ENCODE data around the gene DRC7. TPM values are rescaled to one million over a fixed set of nuclear protein-coding genes. Genes with fewer than 3 reads are reported as not detected.

Gene DRC7
- total and polyA plus RNA-seq, 10 of the 15 experiments (the other 5 are each of a cell fraction or from before 2014, with no cell fraction given) = 0.06 to 0.49 (median 0.14) TPM; not detected in 4

- TF ChIP-seq MTA2 (IDR thresholded peaks at IDR 0.05; ENCODE audit: low read depth) = no peak
These were observed 63.3 kb downstream of the DRC7 start (continued) for GRCh38 chr16:57757883-57758282.

DNA sequence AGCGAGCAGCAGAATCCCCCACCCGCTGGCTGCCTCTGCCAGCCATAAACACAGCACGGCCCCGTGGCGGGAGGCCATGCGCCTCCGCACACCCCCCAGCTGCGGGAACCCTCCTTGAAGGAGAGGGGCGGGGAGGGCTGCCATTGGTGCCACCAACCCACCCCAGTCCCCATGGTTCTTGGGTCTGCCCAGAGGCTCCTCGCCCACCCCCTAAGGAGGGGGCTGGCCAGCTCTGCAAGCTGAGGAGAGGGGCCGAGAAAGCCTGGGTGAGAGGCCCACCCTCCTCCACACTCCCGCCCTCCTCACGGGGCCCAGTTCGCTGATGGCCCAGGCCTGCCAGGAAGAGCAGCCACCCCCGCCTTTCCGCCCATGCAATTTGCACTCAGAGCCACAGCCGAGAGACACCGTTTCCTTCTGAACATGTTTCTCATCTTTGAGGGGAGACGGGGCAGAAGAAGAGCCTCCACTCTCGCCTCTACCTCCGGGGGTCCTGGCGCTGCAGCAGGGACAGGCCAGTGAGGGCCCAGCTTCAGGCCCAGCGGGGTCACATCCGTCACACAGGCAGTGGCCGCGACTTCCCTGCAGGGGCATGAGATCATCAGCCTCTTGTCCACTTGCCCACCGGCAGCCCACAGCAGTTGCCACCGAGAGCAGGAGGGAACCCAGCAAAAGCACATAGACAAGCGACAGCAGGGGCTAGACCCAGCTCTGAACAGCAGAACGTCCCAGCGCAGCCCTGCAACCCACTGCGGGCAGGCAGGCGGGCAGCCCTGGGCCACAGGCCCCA, 63.9 kb downstream of the DRC7 start:
- no peak overlapping the region for H3K27ac ChIP-seq (ENCODE audit: control insufficient read depth, insufficient read depth)
- ChIA-PET SMC1A (ENCODE audit: uncharacterized antibody, unreplicated experiment) (interaction anchor here (1.4 kb wide), 1 partner anchor 140 kb away, joined by 5 read pairs; no protein-coding TSS in a partner anchor), CTCF (interaction anchor here (1.3 to 2.5 kb wide), 3 partner anchors 36 to 140 kb away, joined by 4 to 9 read pairs (median 4); no protein-coding TSS in a partner anchor), POLR2A (no interaction called here), RAD21 (ENCODE audit: unreplicated experiment) (no interaction called here)
- no peaks in the 10 kb centered on the region for H3K27me3 ChIP-seq (replicated peaks in 1 of 2; ENCODE audit: control insufficient read depth in 2 of 2, insufficient read depth in 2 of 2, low read length in 1 of 2)
- no peaks in the 10 kb centered on the region for H4K20me1 ChIP-seq (ENCODE audit: control insufficient read depth, insufficient read depth)
- DNase-seq (ENCODE audit: low read depth, low spot score) = no peak
- intact Hi-C loops (cut with micrococcal nuclease; ENCODE audit: unreplicated experiment) = loop anchor here (5.0 kb wide), 1 partner anchor 104 kb away; no protein-coding TSS in a partner anchor
- no peak overlapping the region for H3K9ac ChIP-seq (ENCODE audit: control insufficient read depth, insufficient read depth, low read length)
- WGBS (ENCODE audit: insufficient coverage, insufficient replicate concordance, low lambda C conversion rate, missing lambda C conversion rate) = 85% methylated on average over 30 of the region's 33 CpGs
- in situ Hi-C loops (cut with MboI) = loop anchor here (5.0 kb wide), 1 partner anchor 244 kb away; the partner anchor contains the start of genes USB1 and ZNF319
- no peaks in the 10 kb centered on the region for H3K9me3 ChIP-seq (replicated peaks; ENCODE audit: control insufficient read depth, insufficient read depth, low read length)
- TF ChIP-seq FOXK2 (IDR thresholded peaks at IDR 0.05) (no peak), PAX5 (IDR thresholded peaks at IDR 0.05; ENCODE audit: borderline replicate concordance, low read depth, low read length) (no peak), RELB (IDR thresholded peaks at IDR 0.05; ENCODE audit: low read depth) (no peak)
- TF ChIP-seq, protein P1, sequence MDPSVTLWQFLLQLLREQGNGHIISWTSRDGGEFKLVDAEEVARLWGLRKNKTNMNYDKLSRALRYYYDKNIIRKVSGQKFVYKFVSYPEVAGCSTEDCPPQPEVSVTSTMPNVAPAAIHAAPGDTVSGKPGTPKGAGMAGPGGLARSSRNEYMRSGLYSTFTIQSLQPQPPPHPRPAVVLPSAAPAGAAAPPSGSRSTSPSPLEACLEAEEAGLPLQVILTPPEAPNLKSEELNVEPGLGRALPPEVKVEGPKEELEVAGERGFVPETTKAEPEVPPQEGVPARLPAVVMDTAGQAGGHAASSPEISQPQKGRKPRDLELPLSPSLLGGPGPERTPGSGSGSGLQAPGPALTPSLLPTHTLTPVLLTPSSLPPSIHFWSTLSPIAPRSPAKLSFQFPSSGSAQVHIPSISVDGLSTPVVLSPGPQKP (IDR thresholded peaks at IDR 0.05; ENCODE audit: low read depth, low read length) = no peak
- BruUV-seq (replicated peaks) = no TSS peak
- H3K4me3 ChIP-seq = no peak overlapping the region
- no peaks in the 10 kb centered on the region; a peak in 1 of 4 replicates for H3K36me3 ChIP-seq (ENCODE audit: control insufficient read depth in 2 of 2, insufficient read depth in 2 of 2, low read length in 1 of 2)
- no peak for FAIRE-seq
- no peak for ATAC-seq
- H3K4me2 ChIP-seq (ENCODE audit: control insufficient read depth, insufficient read depth) = no peak overlapping the region
- no peaks in the 10 kb centered on the region for H3K79me2 ChIP-seq (ENCODE audit: control insufficient read depth, insufficient read depth, low read length)
- H2AFZ ChIP-seq (ENCODE audit: control insufficient read depth, low read depth, low read length) = no peak overlapping the region
- H3K4me1 ChIP-seq (ENCODE audit: control insufficient read depth, insufficient read depth, low read length) = no peaks in the 10 kb centered on the region
